HG02938 (cell line): Measurements from ENCODE around the gene PRR35.

Experiments used
- ATAC-seq: cut with Tn5 transposase; IDR thresholded peaks from one replicate; pipeline ENCODE4 v1.9.1; 2021; ENCODE audit warnings: mild to moderate bottlenecking, moderate library complexity; ENCODE audit not compliant: unreplicated experiment

The PRR35 gene

DNA sequence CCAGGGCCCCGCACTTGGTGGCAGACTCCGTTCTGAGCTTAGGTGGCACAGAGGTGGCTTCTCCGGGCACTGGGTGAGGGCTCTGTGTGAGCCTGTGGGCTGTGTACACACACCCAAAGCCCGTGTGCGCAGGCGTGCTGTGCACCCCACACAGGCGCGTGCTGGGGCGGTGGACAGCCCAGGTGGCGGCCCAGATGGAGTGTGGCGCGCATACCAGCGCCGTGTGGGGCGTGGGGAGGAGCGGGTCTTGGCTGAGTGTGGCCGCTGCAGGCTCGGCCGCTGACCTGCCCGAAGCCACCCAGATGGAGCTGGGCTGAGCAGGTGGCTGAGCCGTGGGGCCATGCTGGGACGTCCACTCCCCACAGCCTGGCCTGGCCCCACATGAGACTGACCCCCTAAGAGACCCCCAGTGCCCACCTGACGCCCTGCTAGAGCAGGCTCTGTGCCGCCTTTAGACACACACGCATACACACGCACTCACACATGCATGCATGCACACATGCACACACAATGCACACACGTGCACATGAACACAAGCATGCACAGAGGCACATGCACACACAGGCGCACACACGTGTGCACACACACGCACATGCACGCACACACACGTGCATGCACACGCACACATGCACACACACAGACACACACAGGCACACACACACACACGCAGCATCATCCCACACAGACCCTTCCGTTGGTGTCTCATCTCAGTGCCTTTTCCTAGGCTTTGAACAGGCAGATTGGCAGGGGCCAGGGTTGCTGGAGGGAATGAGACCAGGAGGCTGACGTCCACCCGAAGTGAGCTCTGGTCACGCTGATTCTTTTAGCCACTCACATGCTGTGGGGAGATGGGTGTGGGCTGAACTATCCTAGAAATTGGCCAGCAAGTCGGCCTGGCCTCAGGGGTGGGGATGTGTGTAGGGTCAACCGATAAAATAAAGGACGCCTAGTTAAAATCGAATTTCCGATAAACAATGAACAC lies 2.1 kb downstream of the PRR35 start:
- ATAC-seq = no peak

DNA sequence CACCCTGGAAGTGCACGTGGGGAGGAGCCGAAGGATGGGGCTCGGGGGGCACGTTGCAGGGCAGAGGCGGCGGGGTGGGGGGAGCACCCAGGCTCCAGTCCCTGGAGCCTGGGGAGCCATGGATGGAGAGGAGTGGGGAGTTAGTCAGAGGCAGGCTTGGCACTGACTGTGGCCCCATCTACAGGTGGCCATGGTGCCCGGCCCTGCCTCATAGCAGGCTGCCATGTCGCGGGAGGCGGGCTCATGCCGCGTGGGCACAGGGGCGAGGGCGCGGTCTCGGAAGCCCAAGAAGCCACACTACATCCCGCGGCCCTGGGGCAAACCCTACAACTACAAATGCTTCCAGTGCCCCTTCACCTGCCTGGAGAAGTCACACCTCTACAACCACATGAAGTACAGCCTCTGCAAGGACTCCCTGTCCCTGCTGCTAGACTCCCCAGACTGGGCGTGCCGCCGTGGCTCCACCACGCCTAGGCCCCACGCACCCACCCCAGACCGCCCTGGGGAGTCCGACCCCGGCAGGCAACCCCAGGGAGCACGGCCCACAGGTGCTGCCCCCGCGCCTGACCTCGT lies 3.0 kb downstream of the PRR35 start:
- no peak for ATAC-seq

DNA sequence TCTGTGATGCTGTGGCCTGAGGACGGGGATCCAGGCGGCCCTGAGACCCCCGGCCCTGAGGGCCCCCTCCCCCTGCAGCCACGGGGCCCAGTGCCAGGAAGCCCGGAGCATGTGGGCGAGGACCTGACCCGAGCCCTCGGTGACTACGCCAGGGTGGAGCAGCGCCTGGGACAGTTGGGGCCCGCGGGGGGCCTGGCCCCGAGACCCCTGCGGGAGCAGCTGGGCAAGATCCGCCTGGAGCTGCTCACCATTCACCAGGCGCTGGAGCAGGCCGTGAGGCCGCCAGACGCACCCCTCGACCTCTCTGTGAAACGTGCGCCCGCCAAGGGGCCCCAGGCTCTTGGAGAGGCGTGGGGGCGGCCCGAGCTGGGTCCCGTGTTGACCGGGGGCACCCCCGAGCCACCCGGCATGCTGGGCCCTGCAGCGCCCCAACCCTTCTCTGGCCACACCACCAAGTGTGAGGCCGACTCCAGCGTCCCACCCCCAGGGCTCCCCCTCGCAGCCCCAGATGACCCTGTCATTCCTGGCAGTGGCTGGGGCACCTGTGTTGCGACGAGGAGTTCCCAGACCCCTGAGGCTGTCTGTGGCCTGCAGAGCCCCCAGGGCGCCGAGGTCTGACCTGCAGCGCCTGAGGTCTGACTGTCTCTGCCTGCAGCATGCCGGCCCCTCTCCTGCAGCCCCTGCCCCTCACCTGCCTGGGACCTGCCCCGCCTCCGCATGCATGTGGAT lies 4.7 kb downstream of the PRR35 start:
- ATAC-seq = no peak

DNA sequence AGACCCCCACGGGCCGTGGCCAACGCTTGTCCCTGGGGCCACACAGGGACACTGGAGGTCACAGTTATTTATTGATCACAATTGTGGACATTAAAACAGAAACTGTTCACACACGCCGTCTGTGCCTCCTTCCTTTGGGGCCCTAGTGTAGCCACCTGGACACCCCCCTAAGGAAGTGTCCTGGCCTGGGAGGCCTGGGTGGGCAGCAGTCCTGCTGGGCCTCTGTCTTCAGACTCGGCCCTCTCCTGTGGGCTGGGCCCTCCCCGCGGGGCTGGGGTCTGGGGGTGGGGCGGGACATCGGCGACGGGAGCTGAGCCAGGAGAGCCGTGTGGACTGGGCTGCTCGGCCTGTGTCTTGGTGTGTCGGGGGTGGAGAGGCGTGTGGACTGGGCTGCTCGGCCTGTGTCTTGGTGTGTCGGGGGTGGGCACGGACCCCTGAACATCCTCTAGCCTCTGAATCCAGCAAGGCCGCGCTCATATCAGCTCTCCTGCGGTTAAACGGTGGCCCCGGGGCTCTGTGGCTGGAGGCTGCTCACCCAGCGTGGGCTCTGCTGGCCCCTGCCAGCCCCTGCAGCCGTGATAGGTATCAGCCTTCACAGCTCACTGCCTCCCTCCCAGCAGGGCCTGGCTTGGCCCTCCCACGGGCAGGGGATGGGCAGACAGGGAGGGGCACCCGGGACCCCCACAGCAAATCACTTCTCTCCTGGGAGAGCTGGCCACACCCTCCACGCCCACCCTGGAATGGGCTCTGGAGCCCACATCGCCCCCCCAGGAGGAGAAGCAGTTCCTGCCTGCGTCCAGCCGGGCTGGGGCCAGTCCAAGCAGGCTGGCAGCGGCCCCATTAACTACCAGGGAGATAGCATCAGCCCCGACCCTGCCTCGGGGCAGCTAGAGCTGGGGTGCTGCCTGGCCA lies 5.5 kb downstream of the PRR35 start:
- no peak for ATAC-seq

DNA sequence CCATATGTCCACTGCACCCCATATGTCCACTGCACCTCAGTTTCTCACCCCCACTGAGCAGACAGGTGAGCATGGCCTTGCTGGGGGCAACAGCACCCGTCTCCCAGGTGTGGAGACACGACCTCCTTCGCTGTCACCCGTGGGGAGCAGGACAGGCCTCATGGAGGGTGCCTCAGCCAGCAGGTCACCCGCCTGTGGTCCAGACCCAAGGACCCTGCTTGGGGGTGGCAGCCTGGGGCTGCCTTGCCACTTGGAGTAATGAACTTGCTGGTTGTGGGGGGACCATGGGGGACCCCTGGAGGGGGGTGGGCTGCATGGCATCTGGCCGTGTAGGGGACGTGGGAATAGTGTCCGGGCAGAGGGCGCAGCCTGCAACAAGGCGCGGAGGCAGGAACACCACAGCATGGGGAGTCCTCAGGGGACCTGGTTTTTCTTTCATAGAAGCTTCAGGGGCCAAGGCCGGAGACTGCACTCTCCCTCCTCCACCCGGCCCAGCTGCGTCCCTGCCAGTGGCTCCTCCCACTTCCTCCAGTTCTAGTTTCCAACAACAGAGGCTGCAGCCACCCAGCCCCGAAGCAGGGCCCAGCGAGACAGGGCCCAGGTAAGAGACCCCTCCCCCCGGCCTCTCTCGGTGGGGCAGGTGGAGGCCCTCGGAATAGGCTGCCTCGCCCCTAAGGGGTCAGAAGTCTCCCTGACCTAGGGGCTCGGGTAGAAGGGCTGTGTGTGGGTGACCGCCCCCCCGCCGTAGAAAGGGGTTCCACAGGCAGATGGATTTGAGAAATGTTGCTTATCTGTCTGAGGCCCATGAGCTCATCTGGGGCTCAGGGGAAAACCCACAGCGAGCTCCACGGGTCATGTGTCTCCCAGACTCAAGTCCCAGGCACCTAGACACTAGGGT lies 6.5 kb downstream of the PRR35 start, which contains the start of gene NHLRC4:
Gene NHLRC4 (plus strand): TSS at position 531 of the 898 bp plus-strand sequence. CDS start 1,043 bp downstream, outside the sequence.
- ATAC-seq = no peak

DNA sequence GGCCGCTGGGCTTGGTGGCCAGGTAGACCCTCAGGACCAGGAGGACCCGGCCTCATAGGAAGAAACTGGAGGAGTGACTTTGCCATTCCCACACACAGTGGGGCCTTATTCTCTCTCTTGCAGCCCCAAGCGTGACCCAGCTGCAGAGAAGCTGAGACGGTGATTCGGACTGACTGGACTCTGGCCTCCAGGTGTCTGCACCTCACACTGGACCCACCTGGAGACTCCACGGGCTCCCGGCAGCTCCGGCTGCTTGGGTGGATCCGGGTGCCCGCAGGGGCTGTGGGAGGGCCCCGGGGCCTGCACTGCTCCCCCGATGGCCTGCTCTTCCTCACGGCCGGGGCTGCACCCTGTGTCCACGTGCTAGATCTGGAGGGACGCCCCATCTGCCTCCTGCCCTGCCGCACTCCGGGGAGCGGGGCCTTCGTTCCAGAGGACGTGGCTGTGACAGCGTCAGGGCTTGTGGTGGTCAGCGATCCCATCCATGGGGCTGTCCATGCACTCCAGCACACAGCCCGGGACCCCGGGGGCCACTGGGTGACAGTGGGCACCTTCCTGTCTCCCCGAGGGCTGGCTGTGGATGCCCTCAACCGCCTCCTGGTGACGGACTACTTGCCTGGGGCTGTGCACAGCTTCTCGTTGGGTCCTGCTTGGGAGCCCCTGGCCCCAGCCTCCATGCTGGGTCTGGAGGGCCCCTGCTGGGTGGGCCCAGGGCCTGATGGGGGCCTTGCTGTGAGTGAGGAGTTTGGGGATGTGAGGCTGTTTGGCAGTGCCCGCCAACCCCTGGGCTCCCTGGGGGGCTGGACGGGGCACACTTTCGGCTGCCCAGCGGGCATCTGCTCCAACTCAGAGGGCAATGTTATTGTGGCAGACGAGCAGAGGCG lies 7.4 kb downstream of the PRR35 start:
- ATAC-seq = no peak

DNA sequence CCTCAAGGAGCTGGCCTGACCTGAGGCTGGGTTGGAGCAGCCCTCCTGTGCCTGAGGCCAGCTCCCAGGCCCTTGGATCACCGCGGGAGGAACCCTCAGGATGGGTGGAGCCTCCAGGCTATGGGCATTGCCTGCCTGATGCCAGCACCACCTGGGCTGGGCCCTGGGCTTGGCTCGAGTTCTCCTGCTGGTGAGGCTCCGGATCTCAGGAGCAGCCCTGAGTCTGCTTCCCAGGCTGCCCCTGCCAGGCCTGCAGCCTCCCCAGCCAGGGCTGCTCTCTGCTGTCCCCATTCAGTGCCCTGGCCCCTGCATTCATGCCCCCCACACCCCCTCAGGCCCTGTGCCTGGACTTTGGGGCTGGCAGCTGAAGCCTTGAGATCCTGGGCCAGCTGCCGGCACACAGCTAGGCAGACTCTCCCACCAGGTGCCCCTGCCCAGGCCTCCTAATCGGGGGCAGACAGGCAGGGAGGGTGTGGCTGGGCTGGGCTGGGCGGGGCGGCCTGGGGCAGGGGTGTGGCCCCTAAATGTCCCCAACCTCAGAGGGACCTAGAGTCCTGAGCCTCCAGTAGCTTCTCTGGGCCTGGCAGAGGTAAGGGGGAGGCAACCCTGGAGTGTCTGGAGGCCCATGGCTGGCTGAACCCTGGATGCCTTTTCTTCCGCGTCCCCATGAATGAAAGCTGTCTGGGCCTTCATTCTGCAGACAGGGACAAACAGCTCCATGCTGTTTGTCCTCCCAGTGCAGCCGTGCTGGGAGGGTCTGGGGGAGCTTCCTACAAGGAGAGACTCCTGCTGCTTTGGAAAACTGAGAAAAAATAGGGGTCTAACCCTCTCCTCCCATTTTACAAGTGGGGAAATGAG lies 8.4 kb downstream of the PRR35 start:
- ATAC-seq = no peak

DNA sequence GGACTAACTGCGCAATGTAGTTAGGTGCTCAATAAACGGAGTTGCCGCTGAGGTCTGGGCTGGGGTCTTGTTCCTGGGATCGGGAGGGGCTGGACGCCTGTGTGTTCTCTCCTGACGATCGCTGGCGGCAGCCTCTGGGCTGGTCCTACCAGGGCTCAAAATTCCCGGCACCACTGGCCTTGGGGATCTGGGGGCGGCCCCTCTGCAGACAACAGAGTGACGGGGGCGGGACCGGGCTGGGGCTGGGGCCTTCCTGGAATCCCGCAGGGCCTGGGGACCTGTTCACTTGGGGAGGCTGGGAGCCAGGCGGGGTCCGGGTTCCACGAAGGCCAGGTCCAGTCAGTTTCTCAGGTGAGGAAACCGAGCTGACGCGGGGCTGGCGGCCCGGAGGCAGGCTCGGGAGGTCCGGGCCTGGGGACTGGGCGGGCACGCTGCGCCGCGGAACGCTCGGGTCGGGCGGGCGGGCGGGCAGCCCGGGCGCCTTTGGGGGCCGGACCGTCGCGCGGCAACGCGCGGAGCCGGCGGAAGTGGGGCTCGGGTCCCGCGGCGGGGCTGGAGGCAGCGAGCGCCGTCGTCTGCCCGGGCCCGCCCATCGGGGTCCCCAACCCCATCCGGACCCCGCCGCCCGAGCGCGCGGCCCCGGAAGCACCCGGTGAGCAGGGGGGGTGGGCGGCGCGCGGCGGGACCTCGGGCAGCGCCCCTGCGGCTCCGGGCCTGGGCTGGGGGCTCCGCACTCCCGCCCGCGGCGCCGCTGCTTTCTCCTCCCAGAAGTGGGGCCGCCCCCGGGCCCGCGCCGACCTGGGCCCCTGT lies 9.5 kb downstream of the PRR35 start, which contains the start of gene PIGQ:
Gene PIGQ (plus strand): TSS at position 524 of the 810 bp plus-strand sequence. CDS start 4,107 bp downstream, outside the sequence.
- ATAC-seq = no peak

DNA sequence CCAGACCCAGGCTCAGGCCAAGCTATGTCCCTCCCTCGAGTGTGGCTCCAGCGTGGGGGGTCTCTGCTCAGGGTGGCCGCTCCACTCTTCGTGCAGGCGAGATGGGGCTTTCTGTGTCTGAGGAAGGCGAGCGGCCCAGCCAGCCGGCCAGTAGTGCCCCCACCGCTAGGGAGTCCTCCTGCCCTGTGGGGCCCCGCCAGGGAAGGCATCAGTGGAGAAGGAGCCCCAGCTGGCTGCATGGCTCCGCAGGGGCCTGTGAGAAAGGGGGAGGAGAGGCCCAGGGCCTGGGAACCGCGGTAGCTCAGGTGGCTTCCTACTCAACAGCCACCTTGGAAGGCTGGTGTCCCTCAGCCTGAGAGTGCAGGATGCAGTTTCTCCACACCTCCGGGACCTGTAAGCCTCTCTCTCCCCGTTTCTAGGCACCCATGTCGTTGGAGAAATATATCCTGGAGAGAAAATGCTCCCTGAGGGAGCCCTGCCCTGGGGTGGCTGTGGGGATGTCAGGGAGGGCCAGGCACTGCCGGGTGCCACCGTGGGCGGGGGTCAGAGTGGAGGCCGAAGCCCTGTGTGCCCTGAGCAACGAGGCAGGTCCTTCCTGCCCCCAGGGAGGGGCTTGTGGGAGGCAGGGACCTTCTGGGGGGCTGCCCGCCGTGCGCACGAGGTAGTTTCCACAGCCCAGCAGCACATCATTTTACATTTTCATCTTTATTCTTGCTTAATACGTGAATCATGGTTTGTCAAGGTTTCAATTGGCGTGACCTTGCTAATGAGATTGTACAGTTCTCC lies 12.9 kb downstream of the PRR35 start:
- no peak for ATAC-seq

DNA sequence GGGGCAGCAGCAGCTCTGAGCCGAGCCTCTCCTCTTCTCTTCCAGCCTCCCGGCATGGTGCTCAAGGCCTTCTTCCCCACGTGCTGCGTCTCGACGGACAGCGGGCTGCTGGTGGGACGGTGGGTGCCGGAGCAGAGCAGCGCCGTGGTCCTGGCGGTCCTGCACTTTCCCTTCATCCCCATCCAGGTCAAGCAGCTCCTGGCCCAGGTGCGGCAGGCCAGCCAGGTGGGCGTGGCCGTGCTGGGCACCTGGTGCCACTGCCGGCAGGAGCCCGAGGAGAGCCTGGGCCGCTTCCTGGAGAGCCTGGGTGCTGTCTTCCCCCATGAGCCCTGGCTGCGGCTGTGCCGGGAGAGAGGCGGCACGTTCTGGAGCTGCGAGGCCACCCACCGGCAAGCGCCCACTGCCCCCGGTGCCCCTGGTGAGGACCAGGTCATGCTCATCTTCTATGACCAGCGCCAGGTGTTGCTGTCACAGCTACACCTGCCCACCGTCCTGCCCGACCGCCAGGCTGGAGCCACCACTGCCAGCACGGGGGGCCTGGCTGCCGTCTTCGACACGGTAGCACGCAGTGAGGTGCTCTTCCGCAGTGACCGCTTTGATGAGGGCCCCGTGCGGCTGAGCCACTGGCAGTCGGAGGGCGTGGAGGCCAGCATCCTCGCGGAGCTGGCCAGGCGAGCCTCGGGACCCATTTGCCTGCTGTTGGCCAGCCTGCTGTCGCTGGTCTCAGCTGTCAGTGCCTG lies 14.0 kb downstream of the PRR35 start:
- ATAC-seq = no peak

DNA sequence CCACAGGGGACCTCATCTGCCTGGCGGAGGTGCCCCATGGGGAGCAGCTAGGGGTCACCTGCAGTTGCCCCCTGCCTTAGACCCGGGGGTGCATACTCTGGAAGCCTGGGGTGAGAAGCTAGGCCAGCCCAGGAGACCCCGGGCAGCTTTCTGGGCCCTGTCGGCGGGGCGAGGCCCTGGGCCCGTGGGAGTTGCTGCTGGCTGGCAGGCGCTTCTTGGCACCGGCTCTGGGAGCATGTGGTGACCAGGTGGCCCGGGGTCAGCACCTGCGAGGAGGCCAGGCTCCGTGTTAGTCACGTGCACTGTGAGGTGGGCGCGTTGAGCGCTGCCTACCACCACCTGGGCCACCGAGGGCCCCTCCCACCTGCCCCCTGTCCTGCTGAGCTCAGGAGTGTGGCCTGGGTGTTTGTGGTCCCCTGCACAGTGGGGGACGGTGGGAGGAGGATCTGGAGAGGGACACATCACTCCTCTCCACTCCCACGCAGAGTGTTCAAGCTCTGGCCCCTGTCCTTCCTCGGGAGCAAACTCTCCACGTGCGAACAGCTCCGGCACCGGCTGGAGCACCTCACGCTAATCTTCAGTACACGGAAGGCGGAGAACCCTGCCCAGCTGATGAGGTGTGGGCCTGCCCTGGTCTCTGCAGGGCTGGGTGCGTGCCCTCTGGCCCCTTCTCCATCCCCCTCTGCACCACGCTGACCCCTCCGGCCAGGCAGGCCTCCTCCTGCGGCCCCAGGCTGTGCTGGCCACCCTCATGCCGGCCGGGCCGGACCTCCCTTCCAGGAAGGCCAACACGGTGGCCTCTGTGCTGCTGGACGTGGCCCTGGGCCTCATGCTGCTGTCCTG lies 15.4 kb downstream of the PRR35 start:
- ATAC-seq = no peak

DNA sequence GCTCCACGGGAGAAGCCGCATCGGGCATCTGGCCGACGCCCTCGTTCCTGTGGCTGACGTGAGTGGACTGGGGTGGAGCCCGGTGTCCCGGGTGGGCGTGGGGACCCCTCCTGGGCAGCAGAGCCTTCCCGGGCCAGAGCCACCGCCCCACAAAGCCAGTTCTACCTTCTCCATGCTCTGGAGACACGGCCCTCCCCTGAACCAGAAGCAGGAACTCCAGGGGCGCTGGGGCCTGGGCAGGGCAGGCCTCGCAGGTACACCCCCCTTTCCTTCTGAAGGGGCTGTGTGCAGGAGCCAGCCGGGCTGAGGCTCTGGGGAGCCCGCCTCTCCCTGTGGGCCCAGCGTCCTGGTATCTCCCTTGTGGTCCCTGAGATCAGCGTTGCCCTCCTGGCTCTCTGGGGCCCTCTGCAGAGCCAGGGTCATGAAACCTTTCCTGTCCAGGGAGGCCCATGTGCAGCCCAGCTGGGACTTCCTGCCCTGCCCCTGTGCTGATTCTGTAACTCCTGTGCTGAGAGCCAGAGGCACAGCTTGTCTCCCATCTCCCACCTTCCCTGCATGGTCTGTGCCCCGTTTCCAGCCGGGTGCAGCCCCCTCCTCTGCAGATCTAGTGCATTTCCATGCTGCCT lies 16.1 kb downstream of the PRR35 start:
- ATAC-seq = no peak

DNA sequence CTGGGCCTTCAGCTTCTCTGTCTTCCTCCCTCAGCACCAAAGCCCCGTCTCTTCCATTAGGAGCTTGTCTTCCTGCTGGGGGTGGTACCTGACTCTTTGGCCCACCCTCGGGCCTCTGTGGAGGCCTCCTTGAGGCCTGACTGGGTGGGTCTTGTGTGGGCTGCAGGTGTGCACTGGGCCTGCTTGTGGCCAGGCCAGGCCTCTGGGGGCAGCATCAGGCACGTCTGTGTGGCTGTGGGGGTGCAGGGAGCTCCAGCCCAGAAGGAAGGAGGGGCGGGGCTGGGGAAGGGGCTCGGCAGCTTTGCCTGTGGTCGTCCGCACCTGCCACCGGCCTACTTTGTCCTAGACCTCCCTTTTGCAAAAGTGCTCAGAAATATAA lies 16.6 kb downstream of the PRR35 start:
- no peak for ATAC-seq

DNA sequence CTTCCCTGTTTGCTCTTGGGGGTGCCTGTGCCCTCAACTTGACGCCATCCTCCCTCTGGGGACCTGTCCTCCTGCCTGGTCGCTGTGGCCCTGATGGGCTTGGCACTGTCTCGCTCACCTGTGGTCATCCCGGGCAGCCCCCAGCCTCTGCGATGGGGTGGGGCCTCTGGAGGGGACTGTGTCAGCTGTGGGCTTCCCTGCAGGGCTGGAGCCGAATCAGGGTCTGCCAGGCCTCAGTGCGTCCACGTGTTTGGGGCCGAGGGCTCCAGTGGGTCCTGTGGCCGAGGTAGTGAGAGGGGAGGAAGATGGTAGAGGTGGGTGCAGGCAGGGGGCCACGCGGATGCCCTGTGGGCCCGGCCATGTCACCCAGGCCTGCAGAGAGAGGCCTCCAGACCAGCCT lies 17.6 kb downstream of the PRR35 start:
- no peak for ATAC-seq
